Measurements from ENCODE around the gene GSDME.

GRCh38 chr7:24769014-24769830, 12.0 kb upstream of the GSDME start:
- TF ChIP-seq EP300 (IDR thresholded peaks at IDR 0.05), result no peak
- TF ChIP-seq, protein P1, sequence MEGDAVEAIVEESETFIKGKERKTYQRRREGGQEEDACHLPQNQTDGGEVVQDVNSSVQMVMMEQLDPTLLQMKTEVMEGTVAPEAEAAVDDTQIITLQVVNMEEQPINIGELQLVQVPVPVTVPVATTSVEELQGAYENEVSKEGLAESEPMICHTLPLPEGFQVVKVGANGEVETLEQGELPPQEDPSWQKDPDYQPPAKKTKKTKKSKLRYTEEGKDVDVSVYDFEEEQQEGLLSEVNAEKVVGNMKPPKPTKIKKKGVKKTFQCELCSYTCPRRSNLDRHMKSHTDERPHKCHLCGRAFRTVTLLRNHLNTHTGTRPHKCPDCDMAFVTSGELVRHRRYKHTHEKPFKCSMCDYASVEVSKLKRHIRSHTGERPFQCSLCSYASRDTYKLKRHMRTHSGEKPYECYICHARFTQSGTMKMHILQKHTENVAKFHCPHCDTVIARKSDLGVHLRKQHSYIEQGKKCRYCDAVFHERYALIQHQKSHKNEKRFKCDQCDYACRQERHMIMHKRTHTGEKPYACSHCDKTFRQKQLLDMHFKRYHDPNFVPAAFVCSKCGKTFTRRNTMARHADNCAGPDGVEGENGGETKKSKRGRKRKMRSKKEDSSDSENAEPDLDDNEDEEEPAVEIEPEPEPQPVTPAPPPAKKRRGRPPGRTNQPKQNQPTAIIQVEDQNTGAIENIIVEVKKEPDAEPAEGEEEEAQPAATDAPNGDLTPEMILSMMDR (IDR thresholded peaks at IDR 0.05), result no peak

All from upper lobe of left lung (tissue), 4 donors.